GM21526 (cell line): ENCODE data around the gene NTN1.

Experiments used
- ATAC-seq: cut with Tn5 transposase; IDR thresholded peaks from one replicate; pipeline ENCODE4 v1.9.1; 2021; ENCODE audit warnings: moderate library complexity; ENCODE audit not compliant: unreplicated experiment, low FRiP score

NTN1 gene

DNA sequence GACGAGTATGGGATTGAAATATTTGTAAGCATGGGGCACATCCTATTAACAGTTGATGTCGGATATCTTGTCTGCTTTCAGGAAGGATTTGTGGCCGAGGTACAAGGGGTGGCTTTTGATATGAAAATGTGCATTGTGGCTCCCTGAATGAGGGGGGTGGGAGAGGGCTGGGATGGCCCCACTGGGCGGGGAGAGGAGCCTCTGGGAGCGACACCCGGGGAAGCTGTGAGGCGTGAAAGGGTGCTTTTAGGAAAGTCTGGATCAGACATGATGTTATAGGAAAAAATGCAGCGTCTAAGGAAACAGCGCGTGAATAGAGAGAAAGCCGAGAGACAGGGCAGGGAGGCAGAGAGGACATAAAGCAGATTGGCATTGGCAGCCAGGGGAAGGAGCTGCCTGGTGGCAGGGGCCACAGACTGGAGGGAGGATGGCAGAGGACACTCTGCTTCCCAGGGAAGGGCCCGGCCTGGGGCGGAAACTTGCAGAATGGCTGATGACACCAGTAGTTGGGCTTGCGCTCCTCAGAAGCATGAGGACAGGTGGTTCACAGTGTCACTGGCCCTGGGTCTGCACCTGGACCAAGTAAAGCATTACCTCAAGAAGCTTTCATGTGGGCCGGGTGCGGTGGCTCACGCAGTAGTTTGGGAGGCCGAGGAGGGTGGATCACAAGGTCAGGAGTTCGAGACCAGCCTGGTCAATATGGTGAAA is 95.7 kb downstream of the NTN1 start:
- no peak for ATAC-seq

DNA sequence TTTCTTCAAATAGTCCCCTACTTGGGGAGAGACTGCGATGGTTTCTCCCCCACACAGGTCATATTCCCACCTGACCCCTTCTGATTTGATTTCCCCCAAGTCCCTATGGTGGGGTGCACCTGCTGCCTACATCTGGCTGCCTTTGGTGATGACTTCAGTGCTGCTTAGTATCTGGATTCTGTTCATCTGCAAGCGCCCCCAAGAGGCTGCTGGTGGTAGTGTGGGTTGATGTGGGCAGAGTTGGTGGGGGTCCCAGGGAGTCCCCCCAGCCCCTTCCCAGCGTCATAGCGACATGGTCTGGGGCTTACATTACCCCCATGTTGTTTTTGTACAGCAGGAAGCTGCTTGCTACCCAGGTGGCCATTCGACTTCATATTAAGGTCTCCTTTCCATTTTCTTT is 99.2 kb downstream of the NTN1 start:
- no peak for ATAC-seq

DNA sequence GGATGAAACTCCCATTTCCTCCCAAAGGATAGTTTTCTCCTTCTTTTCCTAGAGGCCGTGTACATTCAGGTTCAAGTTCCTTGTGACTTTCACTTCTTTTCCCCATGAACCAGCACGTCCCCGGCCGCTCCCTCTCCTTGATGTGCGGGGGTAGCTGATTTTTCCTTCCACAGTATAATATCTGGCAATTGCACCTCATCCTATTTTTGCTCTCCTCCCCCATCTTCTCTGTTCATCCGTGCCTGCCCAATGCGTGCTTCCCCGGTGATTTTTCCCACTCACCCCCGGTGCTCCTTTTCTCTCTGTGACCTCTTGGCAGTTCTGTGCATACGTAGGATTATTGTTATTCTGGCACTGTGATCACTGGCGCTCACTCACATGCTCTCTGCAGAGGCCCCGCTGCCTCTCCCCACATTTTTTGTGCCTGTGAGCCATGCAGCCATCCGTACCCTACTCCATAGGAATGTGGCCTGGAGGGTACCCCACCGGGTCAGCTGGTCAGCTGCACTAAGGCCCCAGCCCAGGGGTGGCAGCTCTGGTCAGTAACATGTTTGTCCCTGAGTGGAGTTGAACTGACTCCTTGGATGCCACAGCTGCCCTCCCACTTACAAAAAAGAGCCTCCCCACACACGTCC is 100.0 kb downstream of the NTN1 start:
- no peak for ATAC-seq

DNA sequence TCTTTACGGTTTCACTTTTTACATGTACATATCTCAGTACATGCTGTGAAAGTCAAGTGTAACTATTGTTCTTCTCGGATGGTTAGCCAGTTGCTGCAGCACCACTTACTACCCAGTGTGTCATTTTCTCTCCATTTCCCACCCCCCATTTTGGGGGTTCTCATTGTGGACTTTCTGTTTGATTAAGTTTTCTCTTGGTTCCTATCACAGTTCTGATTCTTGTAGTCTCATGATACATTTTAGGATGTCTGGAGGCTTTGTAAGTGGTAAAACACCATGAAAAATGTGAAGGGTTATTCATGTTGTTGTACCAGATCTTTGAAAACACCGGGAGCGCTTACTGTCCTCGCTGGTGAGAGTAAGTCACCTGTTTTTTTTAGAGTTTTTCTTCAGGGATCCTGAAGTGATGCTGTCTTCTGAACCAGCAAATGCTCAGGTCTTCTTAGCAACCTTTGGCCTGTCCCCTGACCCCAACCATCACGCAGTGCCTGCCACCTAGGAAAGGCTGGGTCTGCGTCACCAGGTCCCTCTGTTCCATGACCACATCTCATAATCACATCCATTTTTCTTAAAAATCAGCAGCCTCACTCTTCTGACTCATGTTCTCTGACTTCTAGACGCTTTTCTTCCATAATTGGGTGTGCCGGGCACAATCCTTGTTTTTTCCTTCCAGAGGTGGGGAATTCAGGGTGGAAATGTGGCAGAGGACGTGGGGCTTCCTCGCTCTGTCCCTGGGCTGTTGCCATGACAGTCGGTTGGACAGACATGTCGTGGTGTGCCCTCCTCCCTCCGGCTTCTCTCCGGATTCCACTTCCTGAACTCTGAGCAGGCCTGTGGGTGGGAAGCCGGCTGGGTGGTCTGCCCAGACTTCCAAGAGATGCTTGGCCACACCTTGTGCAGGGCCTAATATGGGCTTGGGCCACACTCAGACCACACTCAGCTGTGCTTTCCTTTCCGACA is 102.6 kb downstream of the NTN1 start:
- ATAC-seq = no peak

DNA sequence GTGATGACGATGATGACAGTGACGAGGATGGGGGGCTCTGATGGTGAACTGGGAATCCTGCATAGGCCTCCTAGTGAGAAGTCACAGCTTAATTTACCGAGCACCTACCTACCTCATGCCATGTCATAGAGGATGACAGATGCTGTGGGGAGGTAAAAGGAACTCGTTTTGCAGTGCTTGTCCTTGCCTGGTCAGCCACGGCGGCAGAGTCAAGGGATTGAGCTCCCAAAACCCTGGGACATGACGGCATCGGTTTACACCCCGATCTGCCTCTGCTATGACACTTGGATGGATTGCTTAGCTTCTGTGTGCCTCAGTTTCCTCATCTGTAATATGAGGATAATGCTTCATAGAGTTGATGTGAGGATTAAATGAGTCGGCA is 103.2 kb downstream of the NTN1 start:
- no peak for ATAC-seq

DNA sequence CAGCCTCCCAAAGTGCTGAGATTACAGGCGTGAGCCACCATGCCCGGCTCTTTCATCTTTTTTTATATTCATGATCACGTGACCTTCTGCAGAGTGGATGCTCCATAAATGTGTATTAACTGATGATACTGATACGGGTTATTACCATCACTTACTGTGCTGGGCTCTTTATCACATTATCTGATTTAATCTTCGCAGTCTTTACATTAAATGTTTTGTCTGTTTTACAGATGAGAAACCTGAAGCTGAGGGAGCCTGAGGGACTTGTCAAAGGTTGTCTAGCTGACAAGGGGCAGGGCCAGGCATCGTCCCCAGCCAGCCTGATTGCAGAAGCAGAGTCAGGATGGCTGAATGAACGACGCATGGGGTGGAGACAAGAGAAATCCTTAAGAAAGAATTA is 104.4 kb downstream of the NTN1 start:
- no peak for ATAC-seq

DNA sequence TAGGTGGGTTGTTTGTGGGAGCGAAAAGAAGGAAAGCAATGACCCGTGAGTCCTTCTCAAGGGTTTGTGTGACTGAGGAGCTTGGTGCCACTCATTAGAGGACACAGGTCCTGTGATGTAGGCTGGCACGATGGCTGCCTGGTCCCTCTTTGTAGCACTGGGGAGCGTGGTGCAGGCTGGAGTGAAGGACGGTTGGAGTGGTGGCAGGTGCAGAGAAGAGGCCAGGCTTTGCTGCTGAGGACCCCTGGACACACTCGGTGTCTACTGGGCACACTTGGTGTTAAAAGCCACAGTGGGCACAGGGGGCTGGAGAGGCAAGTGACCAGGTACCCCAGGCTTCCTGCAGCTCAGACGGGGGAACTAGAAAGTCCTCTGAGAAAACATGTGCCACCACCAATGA is 106.0 kb downstream of the NTN1 start:
- no peak for ATAC-seq

DNA sequence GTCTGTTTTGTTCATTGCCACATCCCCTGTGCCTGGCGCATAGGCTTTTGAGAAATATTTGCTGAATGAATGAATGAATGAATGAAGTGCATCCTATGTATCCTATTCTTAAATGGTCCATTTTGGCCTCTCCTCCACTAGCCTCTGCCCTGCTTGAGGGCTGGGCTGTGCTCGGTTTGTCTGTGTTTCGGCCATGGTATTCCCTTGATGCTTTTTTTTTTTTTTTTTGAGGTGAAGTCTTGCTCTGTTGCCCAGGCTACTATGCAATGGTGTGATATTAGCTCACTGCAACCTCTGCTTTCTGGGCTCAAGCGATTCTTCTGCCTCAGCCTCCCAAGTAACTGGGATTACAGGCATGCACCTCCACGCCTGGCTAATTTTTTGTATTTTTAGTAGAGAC is 110.1 kb downstream of the NTN1 start:
- no peak for ATAC-seq

DNA sequence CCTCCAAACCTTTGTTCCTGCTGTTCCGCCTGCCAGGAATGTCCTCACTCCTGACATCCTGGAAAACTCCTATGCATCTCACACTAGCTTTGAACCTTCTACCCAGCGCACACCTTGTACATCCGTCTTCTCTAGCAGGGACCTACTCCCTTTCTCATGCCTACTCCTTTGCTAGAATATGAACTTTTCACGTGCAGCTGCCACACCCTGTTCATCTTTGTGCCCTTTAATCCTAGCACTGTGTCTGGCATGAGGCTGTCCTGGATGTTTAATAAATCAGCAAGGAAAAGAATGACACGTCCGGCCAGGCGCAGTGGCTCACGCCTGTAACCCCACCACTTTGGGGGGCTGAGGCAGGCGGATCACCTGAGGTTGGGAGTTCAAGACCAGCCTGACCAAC is 111.0 kb downstream of the NTN1 start:
- no peak for ATAC-seq

DNA sequence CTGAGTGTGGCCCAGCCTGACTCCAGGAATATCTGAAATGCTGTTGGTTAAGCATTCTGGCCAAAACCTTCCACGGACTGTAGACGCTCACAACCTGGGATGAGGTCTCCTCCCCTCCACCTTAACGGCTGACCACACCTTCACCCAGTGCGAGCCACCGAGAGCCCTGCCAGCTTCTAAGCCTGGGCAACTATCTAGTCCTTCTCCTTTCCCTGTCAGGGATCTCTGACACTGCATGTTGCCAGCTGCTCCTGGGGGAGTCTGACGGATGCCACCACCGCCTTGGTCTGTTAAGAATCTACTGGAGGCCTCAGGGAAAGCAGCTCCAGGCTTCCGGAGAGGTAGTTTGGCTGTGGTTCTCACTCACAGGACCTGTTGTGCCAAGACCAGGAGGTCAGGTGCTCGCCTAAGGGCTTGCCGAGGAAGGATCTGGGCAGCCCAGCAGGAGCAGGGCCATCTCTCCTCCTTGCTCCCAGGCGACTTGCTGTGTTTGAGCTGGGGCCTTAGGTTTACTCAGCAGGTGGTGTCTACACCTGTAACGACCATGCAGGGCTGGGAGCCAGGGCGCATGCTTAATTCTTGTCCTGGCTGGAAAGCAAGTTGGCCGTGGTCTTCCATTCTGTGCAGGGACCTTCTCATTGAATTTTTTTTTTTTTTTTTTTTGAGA is 111.8 kb downstream of the NTN1 start:
- no peak for ATAC-seq

DNA sequence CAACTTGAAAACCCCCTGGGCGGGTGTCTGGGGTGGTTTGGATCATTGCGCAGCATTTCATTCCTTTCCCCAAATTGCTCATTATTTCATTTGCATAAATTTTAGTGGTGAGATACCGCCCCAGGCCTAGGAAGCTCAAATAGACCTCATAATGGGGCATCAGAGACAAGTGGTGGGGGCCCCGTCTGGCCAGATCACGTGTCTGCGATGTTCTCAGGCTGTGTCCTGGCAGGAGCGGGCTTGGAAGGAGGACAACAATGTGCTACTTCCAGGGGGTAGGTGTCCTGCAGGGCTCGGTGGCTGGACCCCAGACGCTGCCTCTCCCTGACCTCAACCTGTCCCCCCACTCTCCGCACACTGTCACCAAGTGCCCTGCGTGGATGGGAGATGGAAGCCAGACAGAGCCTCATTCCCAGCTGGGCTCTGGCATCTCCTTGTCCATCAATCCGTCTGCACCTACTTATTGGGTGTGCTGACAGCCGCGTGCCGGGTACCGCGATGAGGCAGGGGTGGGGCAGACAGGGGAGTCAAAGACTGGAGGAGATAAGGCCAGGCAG is 116.9 kb downstream of the NTN1 start:
- ATAC-seq = no peak

DNA sequence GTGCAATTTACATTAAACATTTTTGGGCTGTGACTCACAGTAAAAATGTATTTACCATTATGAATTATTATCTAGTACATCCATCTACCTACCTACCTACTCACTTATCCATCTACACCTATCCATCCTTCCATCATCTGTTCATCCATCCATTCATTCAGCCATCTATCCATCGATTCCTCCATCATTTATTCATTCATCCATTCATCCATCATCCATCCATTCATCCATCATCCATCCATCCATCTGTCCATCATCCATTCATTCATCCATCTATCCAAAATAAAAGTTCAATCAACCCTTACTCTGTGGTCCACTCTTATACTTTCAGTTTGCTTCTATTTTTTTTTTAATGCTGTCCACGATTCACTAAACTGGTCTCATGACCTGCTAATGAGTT is 118.4 kb downstream of the NTN1 start:
- no peak for ATAC-seq

DNA sequence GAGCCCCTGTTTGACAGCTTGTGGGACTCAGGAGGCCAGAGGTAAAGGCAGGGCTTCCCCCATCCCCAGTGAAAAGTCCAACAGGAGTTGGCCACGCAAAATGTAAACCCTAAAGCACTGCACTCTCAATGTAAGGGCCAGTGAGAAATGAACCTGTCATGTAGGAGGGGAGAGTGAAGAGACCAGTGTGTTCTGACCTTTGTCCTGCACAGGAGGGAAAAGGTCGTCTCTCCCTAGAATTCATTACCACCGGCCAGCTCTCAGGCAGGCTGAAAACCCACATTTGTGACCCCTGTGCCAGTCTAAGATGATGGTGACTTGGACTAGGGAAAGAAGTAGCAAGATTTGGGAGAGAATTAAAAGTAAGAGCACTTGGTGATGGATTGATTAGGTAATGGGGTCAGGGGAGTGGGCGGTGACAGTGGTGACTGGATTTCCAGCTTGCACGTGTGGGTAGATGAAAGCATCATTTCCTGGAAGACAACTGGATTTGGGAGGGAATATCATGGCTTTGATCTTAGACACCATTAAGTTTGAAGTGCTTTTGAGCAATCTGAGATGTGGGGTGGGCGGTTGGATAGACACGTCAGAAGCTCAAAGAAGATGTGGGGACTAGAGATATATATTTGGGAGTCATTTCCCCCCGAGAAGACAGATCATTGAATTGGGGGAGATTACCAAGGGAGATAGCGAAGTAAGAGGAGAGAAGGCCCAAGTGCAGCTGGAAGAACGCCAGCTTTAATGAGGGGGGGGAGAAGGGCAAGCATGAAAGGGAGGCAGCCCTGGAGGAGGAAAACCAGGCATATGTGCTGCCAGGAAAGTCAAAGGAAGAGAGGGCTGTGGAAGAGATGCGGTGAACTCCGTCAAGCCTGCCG is 119.5 kb downstream of the NTN1 start:
- no peak for ATAC-seq

DNA sequence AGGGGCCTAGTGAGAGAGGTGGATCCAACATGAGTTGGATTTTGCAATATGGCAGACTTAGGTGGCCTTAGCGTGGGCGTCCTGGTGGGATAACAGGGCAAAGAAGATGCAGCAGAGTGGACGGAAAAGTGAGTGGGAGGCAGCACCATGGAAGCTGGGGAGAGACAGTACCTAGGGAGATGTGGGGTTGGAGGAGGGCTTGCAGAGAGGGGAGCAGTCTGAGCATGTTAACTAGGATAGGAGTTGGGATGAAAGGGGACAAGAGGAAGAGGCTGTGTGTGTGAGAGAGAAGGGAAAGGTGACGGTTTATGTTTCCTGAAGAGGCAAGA is 120.1 kb downstream of the NTN1 start:
- no peak for ATAC-seq

DNA sequence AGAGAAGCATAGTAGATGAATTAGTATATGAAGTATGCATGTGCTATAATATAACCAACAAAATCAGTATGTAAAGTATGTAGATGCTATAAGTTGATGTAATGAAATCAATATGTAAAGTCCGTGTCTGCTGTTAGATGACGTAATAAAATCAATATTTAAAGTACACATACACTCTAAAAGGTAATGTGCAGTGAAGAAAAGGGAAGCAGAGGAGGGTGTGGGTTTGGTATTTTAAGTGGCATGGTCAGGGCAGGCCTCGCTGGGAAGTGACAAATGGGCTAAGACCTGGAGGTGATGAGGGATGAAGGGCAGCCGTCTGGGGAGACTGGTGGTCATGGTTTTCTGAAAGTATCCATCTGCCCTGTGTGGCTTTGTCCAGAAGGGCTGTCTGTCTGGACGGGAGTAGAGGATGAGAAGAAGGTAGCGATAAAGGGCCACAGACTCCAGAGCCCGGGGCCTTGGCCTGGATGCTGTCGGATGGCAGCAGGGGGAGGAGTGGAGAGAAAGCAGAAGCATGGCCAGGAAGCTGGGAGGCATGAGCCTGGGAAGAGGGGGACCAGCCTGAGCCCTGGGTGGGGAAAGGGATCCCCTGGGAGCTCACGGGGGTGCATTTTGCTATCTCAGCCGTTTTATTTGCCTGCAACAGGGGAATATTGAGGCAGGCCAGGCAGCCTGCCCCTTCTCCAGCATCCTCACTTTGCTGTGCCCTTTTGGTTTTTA is 121.6 kb downstream of the NTN1 start:
- ATAC-seq = no peak

DNA sequence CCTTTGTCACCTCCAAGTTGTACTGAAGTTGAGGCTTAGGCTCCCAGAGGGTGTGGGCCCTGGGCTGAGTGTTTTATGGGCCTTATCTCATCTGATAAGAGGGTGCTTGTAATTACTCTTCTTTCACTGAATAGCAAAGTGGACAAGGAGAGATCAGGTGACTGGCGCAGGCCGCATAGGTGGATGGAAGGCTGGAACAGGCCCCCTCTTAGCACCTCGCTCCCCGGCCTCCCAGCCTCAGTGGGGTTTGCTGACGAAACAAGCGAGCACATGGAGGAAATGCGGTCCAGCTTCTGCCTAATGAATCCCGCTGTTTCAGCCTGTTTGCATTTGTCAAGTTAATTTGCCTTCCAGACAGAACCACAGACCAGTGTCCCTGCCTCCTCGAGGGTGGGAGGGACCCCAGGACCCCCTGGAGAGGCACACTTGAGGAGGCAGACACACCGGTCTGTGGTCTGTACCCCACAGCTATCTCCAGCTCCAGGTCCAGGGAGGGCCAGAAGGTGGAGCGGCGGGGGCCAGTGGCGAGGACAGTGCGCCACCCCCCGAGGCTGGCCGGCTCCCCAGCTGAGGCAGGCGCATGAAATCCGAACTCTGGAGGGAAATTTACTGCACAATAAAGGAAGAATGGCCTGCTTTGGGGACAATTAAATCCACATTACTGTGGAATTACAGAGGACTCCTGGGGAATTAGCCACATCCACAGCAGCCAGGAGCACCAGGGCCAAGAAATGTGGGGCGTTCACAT is 123.4 kb downstream of the NTN1 start:
- no peak for ATAC-seq

DNA sequence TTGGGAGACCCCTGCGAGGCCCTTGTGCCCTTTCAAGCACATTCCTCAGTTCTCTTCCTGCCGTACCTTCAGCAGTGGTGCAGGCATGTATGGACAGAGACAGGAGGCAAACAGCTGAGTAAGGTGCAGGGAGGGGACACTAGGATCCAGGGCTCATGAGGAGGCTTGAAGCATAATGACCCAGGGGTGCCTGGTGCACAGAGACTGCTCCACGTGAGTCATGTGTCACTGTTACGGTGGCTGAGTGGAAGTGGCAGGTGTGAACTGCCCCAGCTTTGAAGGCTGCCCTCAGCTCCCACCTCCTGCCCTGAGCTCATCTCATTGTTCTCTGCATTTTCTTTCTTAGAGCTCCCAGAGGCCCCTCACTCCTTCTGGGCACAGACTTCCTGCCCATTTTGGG is 124.8 kb downstream of the NTN1 start:
- ATAC-seq = no peak

DNA sequence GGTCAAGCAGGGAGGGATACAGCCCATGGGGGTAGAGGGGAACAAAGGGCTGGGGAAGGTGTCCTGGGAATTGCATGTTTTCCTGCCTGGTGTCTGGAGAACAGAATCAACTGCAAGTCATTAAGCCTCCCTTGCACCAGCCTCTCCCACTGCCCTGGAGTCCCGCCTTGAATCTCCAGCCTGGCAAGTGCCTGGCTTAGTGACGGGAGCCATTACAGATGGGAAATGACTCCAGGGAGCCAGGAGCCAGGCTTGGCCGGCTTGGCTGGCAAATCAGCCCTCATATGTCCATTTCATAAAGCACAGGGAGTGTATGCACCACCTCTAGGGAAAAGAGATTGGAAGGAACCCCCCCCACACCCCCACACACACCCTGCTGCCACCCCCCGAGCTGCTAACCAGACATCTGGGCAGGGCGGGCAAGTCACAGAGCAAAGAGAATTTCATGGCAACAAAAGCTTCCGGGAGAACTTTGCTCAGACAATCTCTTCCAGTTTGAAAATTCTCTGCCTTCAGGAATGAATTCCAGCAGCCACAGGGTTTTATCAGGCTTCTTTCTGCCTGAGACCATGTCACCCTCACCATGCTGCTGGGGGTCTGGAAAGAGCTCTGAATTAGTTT is 127.7 kb downstream of the NTN1 start:
- no peak for ATAC-seq
